ENCODE measurements around the gene HACD3. TPM values are rescaled to one million over a fixed set of nuclear protein-coding genes. Genes with fewer than 3 reads are reported as not detected.

Gene HACD3
- total and polyA plus RNA-seq, 9 of the 15 experiments (the other 6 are each of a cell fraction or from before 2014, with no cell fraction given), result 48.1 to 117 (median 72.8) TPM

DNA sequence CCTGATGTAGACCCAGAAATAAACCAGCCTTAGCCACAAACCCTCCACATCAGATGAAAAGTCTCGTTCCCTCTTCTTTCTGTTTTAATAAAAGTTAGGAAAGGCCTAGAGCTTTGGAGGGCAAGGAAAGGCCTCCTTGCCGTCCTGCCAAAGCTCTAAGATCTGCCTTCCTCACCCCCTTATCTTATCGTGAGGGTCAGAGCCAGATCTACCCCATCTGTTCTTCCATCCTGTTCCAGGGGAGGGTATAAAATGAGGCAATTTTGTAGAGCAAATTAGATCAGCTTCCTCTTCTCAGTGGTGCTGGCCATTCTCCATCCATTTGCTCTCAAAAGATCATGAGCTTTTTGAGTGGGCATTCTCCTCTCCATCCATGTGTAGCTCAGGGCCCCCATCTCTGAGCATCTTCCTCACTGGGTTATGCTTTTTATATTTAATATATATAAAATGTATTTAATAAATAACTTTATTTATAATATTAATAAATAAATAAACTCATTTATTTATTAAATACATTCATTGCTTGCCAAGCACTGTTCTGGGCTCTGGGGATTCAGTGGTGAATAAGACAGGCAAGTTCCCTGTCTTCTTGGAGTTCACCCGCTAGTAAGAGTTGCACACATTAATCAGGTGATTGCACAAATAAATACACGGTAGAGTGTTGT lies 89.5 kb downstream of the HACD3 start (continued):
- TF ChIP-seq ZNF707 (CRISPR knock-in tag; conservative IDR thresholded peaks at IDR 0.05), result no peak
- TF ChIP-seq ZNF217 (CRISPR knock-in tag; IDR thresholded peaks at IDR 0.05), result no peak
- peak; percentile 51 for TF ChIP-seq ARID1B (IDR thresholded peaks at IDR 0.05)
- TF ChIP-seq, protein P1, sequence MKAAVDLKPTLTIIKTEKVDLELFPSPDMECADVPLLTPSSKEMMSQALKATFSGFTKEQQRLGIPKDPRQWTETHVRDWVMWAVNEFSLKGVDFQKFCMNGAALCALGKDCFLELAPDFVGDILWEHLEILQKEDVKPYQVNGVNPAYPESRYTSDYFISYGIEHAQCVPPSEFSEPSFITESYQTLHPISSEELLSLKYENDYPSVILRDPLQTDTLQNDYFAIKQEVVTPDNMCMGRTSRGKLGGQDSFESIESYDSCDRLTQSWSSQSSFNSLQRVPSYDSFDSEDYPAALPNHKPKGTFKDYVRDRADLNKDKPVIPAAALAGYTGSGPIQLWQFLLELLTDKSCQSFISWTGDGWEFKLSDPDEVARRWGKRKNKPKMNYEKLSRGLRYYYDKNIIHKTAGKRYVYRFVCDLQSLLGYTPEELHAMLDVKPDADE (conservative IDR thresholded peaks at IDR 0.05; ENCODE audit: control insufficient read depth, low read depth, low read length), result no peak
- no peak for TF ChIP-seq SMARCB1 (IDR thresholded peaks at IDR 0.05; ENCODE audit: insufficient read length, low read depth)
- no peak for TF ChIP-seq RAD21 (CRISPR knock-in tag; conservative IDR thresholded peaks at IDR 0.05 in 1 of 2, IDR thresholded peaks at IDR 0.05 in 1 of 2)
- no peak for TF ChIP-seq MCM2 (IDR thresholded peaks at IDR 0.05; ENCODE audit: low read depth)
- TF ChIP-seq MBD2 (IDR thresholded peaks at IDR 0.05; ENCODE audit: borderline replicate concordance, low read depth), result no peak
- no peak for TF ChIP-seq HDAC3 (IDR thresholded peaks at IDR 0.05; ENCODE audit: borderline replicate concordance, partially characterized antibody)
- TF ChIP-seq MXD1 (CRISPR knock-in tag; IDR thresholded peaks at IDR 0.05; ENCODE audit: borderline replicate concordance, poor library complexity, severe bottlenecking), result no peak
- TF ChIP-seq JUND (IDR thresholded peaks at IDR 0.05; ENCODE audit: borderline replicate concordance, low read depth, low read length), result peak; percentile 26; the same call in 1 of the 2 replicates
- TF ChIP-seq JUND (tag; IDR thresholded peaks at IDR 0.05; ENCODE audit: borderline replicate concordance, low read depth, low read length), result no peak; the same call in 2 of the 3 replicates
- peak in 1 of 2 experiments; percentile 15; a peak in 1 of 4 replicates for TF ChIP-seq RCOR1 (IDR thresholded peaks at IDR 0.05; ENCODE audit: borderline replicate concordance in 1 of 2, low read depth in 2 of 2, low read length in 2 of 2)
- no peak for TF ChIP-seq SRSF7 (optimal IDR thresholded peaks at IDR 0.05; ENCODE audit: low read depth, low read length)
- no peak for TF ChIP-seq PATZ1 (CRISPR knock-in tag; IDR thresholded peaks at IDR 0.05; ENCODE audit: borderline replicate concordance)
- no peak for TF ChIP-seq PCBP1 (IDR thresholded peaks at IDR 0.05; ENCODE audit: low read depth, low read length, poor library complexity, severe bottlenecking)
- TF ChIP-seq, protein P2, sequence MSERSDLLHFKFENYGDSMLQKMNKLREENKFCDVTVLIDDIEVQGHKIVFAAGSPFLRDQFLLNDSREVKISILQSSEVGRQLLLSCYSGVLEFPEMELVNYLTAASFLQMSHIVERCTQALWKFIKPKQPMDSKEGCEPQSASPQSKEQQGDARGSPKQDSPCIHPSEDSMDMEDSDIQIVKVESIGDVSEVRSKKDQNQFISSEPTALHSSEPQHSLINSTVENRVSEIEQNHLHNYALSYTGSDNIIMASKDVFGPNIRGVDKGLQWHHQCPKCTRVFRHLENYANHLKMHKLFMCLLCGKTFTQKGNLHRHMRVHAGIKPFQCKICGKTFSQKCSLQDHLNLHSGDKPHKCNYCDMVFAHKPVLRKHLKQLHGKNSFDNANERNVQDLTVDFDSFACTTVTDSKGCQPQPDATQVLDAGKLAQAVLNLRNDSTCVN (CRISPR knock-in tag; IDR thresholded peaks at IDR 0.05), result no peak
- no peak for TF ChIP-seq ZNF583 (CRISPR knock-in tag; IDR thresholded peaks at IDR 0.05)
- TF ChIP-seq, protein P3, sequence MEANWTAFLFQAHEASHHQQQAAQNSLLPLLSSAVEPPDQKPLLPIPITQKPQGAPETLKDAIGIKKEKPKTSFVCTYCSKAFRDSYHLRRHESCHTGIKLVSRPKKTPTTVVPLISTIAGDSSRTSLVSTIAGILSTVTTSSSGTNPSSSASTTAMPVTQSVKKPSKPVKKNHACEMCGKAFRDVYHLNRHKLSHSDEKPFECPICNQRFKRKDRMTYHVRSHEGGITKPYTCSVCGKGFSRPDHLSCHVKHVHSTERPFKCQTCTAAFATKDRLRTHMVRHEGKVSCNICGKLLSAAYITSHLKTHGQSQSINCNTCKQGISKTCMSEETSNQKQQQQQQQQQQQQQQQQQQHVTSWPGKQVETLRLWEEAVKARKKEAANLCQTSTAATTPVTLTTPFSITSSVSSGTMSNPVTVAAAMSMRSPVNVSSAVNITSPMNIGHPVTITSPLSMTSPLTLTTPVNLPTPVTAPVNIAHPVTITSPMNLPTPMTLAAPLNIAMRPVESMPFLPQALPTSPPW (CRISPR knock-in tag; IDR thresholded peaks at IDR 0.05), result no peak

Data from K562 (cell line).